SK-N-SH (cell line): ENCODE results near the gene PACC1.

Experiments used
- CTCF ChIP-seq: fragments of 200-600 bp; sonication (generic); IDR thresholded peaks from 2 replicates; pipeline ENCODE4 v1.6.1; 2017; ENCODE audit warnings: antibody characterized with exemption, mild to moderate bottlenecking, moderate library complexity
- FOXJ3 ChIP-seq: sonication (generic); formaldehyde crosslinking; IDR thresholded peaks from 2 replicates; pipeline ENCODE4 v1.5.1; 2020; ENCODE audit warnings: mild to moderate bottlenecking, missing genetic modification reagents
- GATA2 ChIP-seq: sonication (generic); formaldehyde crosslinking; IDR thresholded peaks from 2 replicates; pipeline ENCODE4 v1.5.0; 2020; ENCODE audit warnings: mild to moderate bottlenecking, missing genetic modification reagents
- JUND ChIP-seq: IDR thresholded peaks from 2 replicates; pipeline ENCODE4 v1.4.0; 2012
- MXI1 ChIP-seq: IDR thresholded peaks from 2 replicates; pipeline ENCODE4 v1.6.1; 2012; ENCODE audit warnings: mild to moderate bottlenecking, low read depth, low read length, improper control_type of control experiment
- POLR2AphosphoS5 ChIP-seq: IDR thresholded peaks from 2 replicates; pipeline ENCODE4 v1.6.1; 2012; ENCODE audit warnings: low read depth, low read length
- RCOR1 ChIP-seq: fragments of 150-350 bp; IDR thresholded peaks from 2 replicates; pipeline ENCODE4 v1.6.1; 2017; ENCODE audit warnings: antibody characterized with exemption, low read length
- REST ChIP-seq: IDR thresholded peaks from 2 replicates; pipeline ENCODE4 v1.6.1; 2012; ENCODE audit warnings: mild to moderate bottlenecking, low read depth, low read length, moderate library complexity
- SMC3 ChIP-seq: IDR thresholded peaks from 2 replicates; pipeline ENCODE4 v1.6.1; 2012; ENCODE audit warnings: low read depth, low read length, improper control_type of control experiment
- TEAD4 ChIP-seq: IDR thresholded peaks from 2 replicates; pipeline ENCODE4 v1.4.0; 2012; ENCODE audit warnings: mild to moderate bottlenecking, borderline replicate concordance; ENCODE audit not compliant: insufficient read depth

GRCh38 chr1:212396638-212397037 is 18.0 kb downstream of the PACC1 start:
- TF ChIP-seq TEAD4 (no peak), CTCF (no peak), GATA2 (no peak), MXI1 (no peak), POLR2AphosphoS5 (no peak), JUND (no peak), RCOR1 (no peak), REST (no peak), SMC3 (no peak), FOXJ3 (CRISPR knock-in tag) (no peak)
